BJ (cell line): ENCODE results near the gene KDM4C. TPM values are rescaled to one million over a fixed set of nuclear protein-coding genes. Genes with fewer than 3 reads are reported as not detected.

ENCODE experiments used
- CTCF ChIA-PET: fragments of 350-600 bp; formaldehyde crosslinking; extraction: SDS; loops from one replicate; lab custom pipeline; 2021; ENCODE audit warnings: antibody characterized with exemption, inconsistent platforms; lab: Yijun Ruan, JAX
- POLR2A ChIA-PET: fragments of 300-600 bp; sonication (Branson Sonifier 250); formaldehyde crosslinking; extraction: SDS; loops from one replicate; lab custom pipeline; 2021; ENCODE audit warnings: antibody characterized with exemption; lab: Charles Lee
- DNase-seq: peaks from one replicate; pipeline ENCODE4 v3.0.0-alpha.2; 2011; ENCODE audit warnings: low read depth
- H3K27me3 ChIP-seq: 2 replicates; pipeline ENCODE4 v1.6.0; 2011; ENCODE audit warnings: low read length; ENCODE audit not compliant: control insufficient read depth, insufficient read depth
- H3K36me3 ChIP-seq: 2 replicates; pipeline ENCODE4 v1.5.1; 2011; ENCODE audit warnings: low read length; ENCODE audit not compliant: control insufficient read depth, insufficient read depth
- H3K4me3 ChIP-seq: 2 replicates; pipeline ENCODE4 v1.5.1; 2011; ENCODE audit warnings: low read depth, mild to moderate bottlenecking, control low read depth, low read length
- CTCF ChIP-seq: IDR thresholded peaks from 2 replicates; pipeline ENCODE4 v1.5.1; 2011; ENCODE audit warnings: low read depth, mild to moderate bottlenecking, control low read depth, inconsistent platforms, low read length, moderate library complexity; ENCODE audit not compliant: insufficient read depth
- polyA plus RNA-seq: library from polyadenylated mRNA; depleted of rRNA; stranded (reverse); fragments of >200 nt; gene quantifications from 2 replicates; pipeline ENCODE4 v1.2.3, GENCODE V29; 2011

KDM4C gene
- polyA plus RNA-seq, 1 experiment, result 11.3 TPM

- POLR2A ChIA-PET, result no interaction called here
- H3K36me3 ChIP-seq, result no peaks in the 10 kb centered on the region
- no peak for DNase-seq
- TF ChIP-seq CTCF, result no peak
- H3K27me3 ChIP-seq, result 0 out of 2 replicates have a peak, but pooled peaks cover 2% of the 10 kb centered on the region
- CTCF ChIA-PET, result no interaction called here
- no peak overlapping the region for H3K4me3 ChIP-seq
These were observed 434.5 kb downstream of the KDM4C start for GRCh38 chr9:7192266-7192665.

- CTCF ChIA-PET, result no interaction called here
These were observed 437.8 kb downstream of the KDM4C start for GRCh38 chr9:7195526-7195925.

GRCh38 chr9:7196467-7196866 is 438.7 kb downstream of the KDM4C start:
- Histone ChIP-seq H3K4me3 (no peak overlapping the region), H3K36me3 (no peaks in the 10 kb centered on the region), H3K27me3 (peaks cover 2% of the 10 kb centered on the region; the same call in 1 of the 2 replicates)
- DNase-seq, result no peak
- ChIA-PET POLR2A (no interaction called here), CTCF (no interaction called here)
- no peak for TF ChIP-seq CTCF

More at GRCh38 chr9:7195526-7195925, 437.8 kb downstream of the KDM4C start:
- peaks cover 2% of the 10 kb centered on the region; the same call in 1 of the 2 replicates for H3K27me3 ChIP-seq
- POLR2A ChIA-PET, result no interaction called here
- no peaks in the 10 kb centered on the region for H3K36me3 ChIP-seq
- no peak for DNase-seq
- TF ChIP-seq CTCF, result no peak
- H3K4me3 ChIP-seq, result no peak overlapping the region

GRCh38 chr9:7201196-7201595 is 443.4 kb downstream of the KDM4C start:
- no peaks in the 10 kb centered on the region for H3K36me3 ChIP-seq
- ChIA-PET CTCF (no interaction called here), POLR2A (no interaction called here)
- H3K4me3 ChIP-seq, result no peak overlapping the region
- H3K27me3 ChIP-seq, result no peaks in the 10 kb centered on the region; the same call in 1 of the 2 replicates
- DNase-seq, result no peak
- no peak for TF ChIP-seq CTCF

GRCh38 chr9:7205806-7206205 is 448.0 kb downstream of the KDM4C start:
- H3K36me3 ChIP-seq, result no peaks in the 10 kb centered on the region
- ChIA-PET POLR2A (no interaction called here), CTCF (no interaction called here)
- no peak for TF ChIP-seq CTCF
- DNase-seq, result no peak
- H3K27me3 ChIP-seq, result no peaks in the 10 kb centered on the region
- no peak overlapping the region for H3K4me3 ChIP-seq
